ENCODE measurements around the gene SCAMP3.
A peak's percentile ranks its signal among the peaks of the same experiment; 100 is the strongest.
"Not testable (repeated sequence)": the region's sequence is repeated elsewhere in the genome, so short reads cannot be mapped to it uniquely, and the experiment has no call there.

Gene SCAMP3

GRCh38 chr1:155226910-155227260 is 35.3 kb downstream of the SCAMP3 start:
- DNase-seq = peak; percentile 83

- DNase-seq = peak; percentile 83
Observed at GRCh38 chr1:155226188-155226909, 35.8 kb downstream of the SCAMP3 start.

- DNase-seq = not testable (repeated sequence)
Observed at GRCh38 chr1:155225404-155225759, 36.8 kb downstream of the SCAMP3 start.

GRCh38 chr1:155223047-155223446 is 39.1 kb downstream of the SCAMP3 start:
- DNase-seq = no peak

- DNase-seq = not testable (repeated sequence)
Observed at GRCh38 chr1:155220211-155220965, 41.8 kb downstream of the SCAMP3 start.

GRCh38 chr1:155219592-155220031 is 42.5 kb downstream of the SCAMP3 start:
- DNase-seq = no peak

GRCh38 chr1:155218854-155219591 is 43.1 kb downstream of the SCAMP3 start:
- peak; percentile 80 for DNase-seq

GRCh38 chr1:155214702-155215101 is 47.5 kb downstream of the SCAMP3 start:
- DNase-seq = not testable (repeated sequence)

- DNase-seq = not testable (repeated sequence)
Observed at GRCh38 chr1:155212051-155212440, 50.1 kb downstream of the SCAMP3 start.

GRCh38 chr1:155211381-155212050 is 50.6 kb downstream of the SCAMP3 start:
- DNase-seq = not testable (repeated sequence)

GRCh38 chr1:155210314-155211104 is 51.7 kb downstream of the SCAMP3 start:
- DNase-seq = no peak

- DNase-seq = no peak
Observed at GRCh38 chr1:155209312-155209721, 52.8 kb downstream of the SCAMP3 start.

- DNase-seq = peak; percentile 75
Observed at GRCh38 chr1:155208541-155209311, 53.4 kb downstream of the SCAMP3 start, which contains the start of gene MTX1. Gene MTX1 (plus strand): TSS chr1:155208695. CDS start chr1:155208805, 110 bp downstream.

GRCh38 chr1:155207806-155208540 is 54.2 kb downstream of the SCAMP3 start, which contains the start of gene THBS3:
Gene THBS3 (minus strand): TSS chr1:155207897. CDS start chr1:155207876, 21 bp downstream.
- DNase-seq = peak; percentile 43

GRCh38 chr1:155206891-155207805 is 55.0 kb downstream of the SCAMP3 start:
- DNase-seq = peak; percentile 84

All from SHP77 treated with DMSO at 0.1 percent for 48 hours (cell line).